ENCODE results near the gene MAPK1IP1L. TPM values are rescaled to one million over a fixed set of nuclear protein-coding genes. Genes with fewer than 3 reads are reported as not detected.

Gene MAPK1IP1L
- total and polyA plus RNA-seq, 2 experiments from 2014 or later = 72.4 to 162 TPM

GRCh38 chr14:55075628-55076175 is 24.3 kb downstream of the MAPK1IP1L start:
- Mint-ChIP-seq H3K36me3 (ENCODE audit: low read depth) (no peaks in the 10 kb centered on the region), H3K27me3 (ENCODE audit: insufficient read depth, low read depth, poor library complexity) (peaks cover 6% of the 10 kb centered on the region), H3K9me3 (no peaks in the 10 kb centered on the region), H3K27ac (no peak overlapping the region), H3K4me3 (no peak overlapping the region), H3K4me1 (peaks cover 16% of the 10 kb centered on the region)
- no peaks in the 10 kb centered on the region for H3F3A ChIP-seq (replicated peaks; ENCODE audit: low read depth)
- no peaks in the 10 kb centered on the region for H3K27me3 ChIP-seq (ENCODE audit: insufficient read depth)
- H3K4me2 ChIP-seq = no peak overlapping the region
- H3K27ac ChIP-seq (ENCODE audit: low read depth) = no peak overlapping the region
- no peaks in the 10 kb centered on the region for H3K9me2 ChIP-seq (ENCODE audit: insufficient read depth)
- ATAC-seq (no peak), DNase-seq (ENCODE audit: low spot score) (no peak)
- no peaks in the 10 kb centered on the region for H4K20me1 ChIP-seq (replicated peaks; ENCODE audit: insufficient read depth)
- TF ChIP-seq ETS1 (IDR thresholded peaks at IDR 0.05) (no peak), CREB1 (CRISPR knock-in tag; IDR thresholded peaks at IDR 0.05; ENCODE audit: low read depth) (no peak)
- H2AFZ ChIP-seq = no peak overlapping the region
- no peak overlapping the region for H3K4me3 ChIP-seq
- no peaks in the 10 kb centered on the region for H3K36me3 ChIP-seq (ENCODE audit: insufficient read depth)
- H3K79me2 ChIP-seq (replicated peaks; ENCODE audit: insufficient read depth) = no peaks in the 10 kb centered on the region
- peaks cover 7% of the 10 kb centered on the region; the same call in 1 of the 2 replicates for H3K4me1 ChIP-seq (ENCODE audit: insufficient read depth)

DNA sequence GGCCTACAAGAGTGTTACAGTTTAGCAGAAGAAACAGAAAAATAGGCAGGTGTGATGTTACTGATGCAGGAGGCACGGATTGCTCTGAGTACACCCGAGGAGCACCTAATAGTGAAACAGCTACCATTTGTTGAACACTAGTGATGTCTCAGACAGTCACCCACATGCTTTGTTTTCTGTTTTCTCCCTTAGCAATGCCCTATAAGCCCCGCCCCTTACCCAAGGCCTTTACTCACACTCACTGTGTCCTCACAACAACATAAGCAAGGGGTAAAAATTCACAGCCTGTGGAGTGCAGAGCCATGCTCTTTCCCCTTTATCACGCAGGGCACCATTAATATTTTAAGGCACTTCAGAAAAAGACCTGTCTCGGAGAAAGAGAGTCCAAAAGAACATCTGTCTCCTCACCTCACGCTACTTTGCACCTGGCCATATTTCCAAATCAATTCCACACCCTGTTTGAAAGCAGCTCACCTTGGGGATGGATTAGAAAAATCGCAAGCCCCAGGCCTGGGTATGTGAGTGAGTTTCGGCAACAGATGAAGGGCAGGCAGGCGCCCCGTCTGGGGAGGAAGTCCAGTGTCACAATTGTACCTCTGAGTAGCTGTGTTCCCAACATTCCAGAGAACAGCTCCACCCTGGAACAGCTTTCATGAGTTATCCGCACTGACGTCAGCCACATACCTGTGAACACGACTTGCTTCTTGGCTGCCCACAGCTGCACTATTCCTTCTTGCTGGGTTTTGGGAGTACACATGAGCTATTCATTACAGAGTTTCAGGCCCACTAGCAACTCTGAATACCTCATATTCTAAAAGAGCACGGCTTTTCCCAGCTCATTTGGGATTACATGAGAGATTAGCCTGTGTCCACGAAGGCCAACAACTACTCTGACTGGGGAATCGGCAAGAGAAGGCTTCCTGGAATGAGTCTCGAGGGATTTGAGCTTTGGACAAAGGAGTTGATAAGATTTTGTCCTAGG is 26.0 kb downstream of the MAPK1IP1L start:
- DNase-seq (ENCODE audit: low spot score) (peak; percentile 35), ATAC-seq (peak; percentile 66)
- Mint-ChIP-seq H3K27me3 (ENCODE audit: insufficient read depth, low read depth, poor library complexity) (peaks cover 4% of the 10 kb centered on the region), H3K36me3 (ENCODE audit: low read depth) (no peaks in the 10 kb centered on the region), H3K4me1 (peaks cover 7% of the 10 kb centered on the region), H3K9me3 (no peaks in the 10 kb centered on the region), H3K4me3 (no peak overlapping the region), H3K27ac (no peak overlapping the region)
- H4K20me1 ChIP-seq (replicated peaks; ENCODE audit: insufficient read depth) = no peaks in the 10 kb centered on the region
- H3K4me3 ChIP-seq = no peak overlapping the region
- H3K36me3 ChIP-seq (ENCODE audit: insufficient read depth) = no peaks in the 10 kb centered on the region
- H3F3A ChIP-seq (replicated peaks; ENCODE audit: low read depth) = no peaks in the 10 kb centered on the region
- H2AFZ ChIP-seq = peak overlapping the region; percentile 80
- no peaks in the 10 kb centered on the region for H3K27me3 ChIP-seq (ENCODE audit: insufficient read depth)
- H3K9me2 ChIP-seq (ENCODE audit: insufficient read depth) = no peaks in the 10 kb centered on the region
- H3K4me1 ChIP-seq (ENCODE audit: insufficient read depth) = 0 out of 2 replicates have a peak, but pooled peaks cover under 1% of the 10 kb centered on the region
- no peaks in the 10 kb centered on the region for H3K79me2 ChIP-seq (replicated peaks; ENCODE audit: insufficient read depth)
- H3K4me2 ChIP-seq = no peak overlapping the region
- no peak overlapping the region; the same call in 1 of the 2 replicates for H3K27ac ChIP-seq (ENCODE audit: low read depth)
- TF ChIP-seq, protein P1, sequence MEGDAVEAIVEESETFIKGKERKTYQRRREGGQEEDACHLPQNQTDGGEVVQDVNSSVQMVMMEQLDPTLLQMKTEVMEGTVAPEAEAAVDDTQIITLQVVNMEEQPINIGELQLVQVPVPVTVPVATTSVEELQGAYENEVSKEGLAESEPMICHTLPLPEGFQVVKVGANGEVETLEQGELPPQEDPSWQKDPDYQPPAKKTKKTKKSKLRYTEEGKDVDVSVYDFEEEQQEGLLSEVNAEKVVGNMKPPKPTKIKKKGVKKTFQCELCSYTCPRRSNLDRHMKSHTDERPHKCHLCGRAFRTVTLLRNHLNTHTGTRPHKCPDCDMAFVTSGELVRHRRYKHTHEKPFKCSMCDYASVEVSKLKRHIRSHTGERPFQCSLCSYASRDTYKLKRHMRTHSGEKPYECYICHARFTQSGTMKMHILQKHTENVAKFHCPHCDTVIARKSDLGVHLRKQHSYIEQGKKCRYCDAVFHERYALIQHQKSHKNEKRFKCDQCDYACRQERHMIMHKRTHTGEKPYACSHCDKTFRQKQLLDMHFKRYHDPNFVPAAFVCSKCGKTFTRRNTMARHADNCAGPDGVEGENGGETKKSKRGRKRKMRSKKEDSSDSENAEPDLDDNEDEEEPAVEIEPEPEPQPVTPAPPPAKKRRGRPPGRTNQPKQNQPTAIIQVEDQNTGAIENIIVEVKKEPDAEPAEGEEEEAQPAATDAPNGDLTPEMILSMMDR (conservative IDR thresholded peaks at IDR 0.05; ENCODE audit: low read depth in 2 of 2) = no peak
- TF ChIP-seq POLR2AphosphoS5 (IDR thresholded peaks at IDR 0.05; ENCODE audit: low read depth) (no peak), REST (IDR thresholded peaks at IDR 0.05; ENCODE audit: unreplicated experiment) (no peak), EZH2phosphoT487 (IDR thresholded peaks at IDR 0.05; ENCODE audit: unreplicated experiment) (no peak), ETS1 (IDR thresholded peaks at IDR 0.05) (no peak), ZNF114 (CRISPR knock-in tag; IDR thresholded peaks at IDR 0.05) (no peak), ZNF331 (CRISPR knock-in tag; IDR thresholded peaks at IDR 0.05; ENCODE audit: low read depth) (no peak), JUNB (IDR thresholded peaks at IDR 0.05; ENCODE audit: unreplicated experiment) (no peak), NANOG (IDR thresholded peaks at IDR 0.05; ENCODE audit: borderline replicate concordance) (no peak), CREB1 (CRISPR knock-in tag; IDR thresholded peaks at IDR 0.05; ENCODE audit: low read depth) (no peak)

Measured in GM23338 (cell line).